ENCODE measurements around the gene PRXL2C. TPM values are rescaled to one million over a fixed set of nuclear protein-coding genes. Genes with fewer than 3 reads are reported as not detected.

The PRXL2C gene
- total and polyA plus RNA-seq, 2 of the 8 experiments (the other 6 are each of a cell fraction or from before 2014, with no cell fraction given), result 2.8 to 7.3 TPM

GRCh38 chr9:96641514-96641913 lies 13.6 kb downstream of the PRXL2C start (continued):
- TF ChIP-seq E2F6 (IDR thresholded peaks at IDR 0.05) (no peak), HDAC6 (IDR thresholded peaks at IDR 0.05; ENCODE audit: low read depth, low read length) (no peak), ATF2 (IDR thresholded peaks at IDR 0.05; ENCODE audit: low read length) (no peak)
